ENCODE results near the gene PLSCR4. TPM values are rescaled to one million over a fixed set of nuclear protein-coding genes. Genes with fewer than 3 reads are reported as not detected.

PLSCR4 gene
- total and polyA plus RNA-seq, 12 donors = 17.2 to 155 (median 60.1) TPM

DNA sequence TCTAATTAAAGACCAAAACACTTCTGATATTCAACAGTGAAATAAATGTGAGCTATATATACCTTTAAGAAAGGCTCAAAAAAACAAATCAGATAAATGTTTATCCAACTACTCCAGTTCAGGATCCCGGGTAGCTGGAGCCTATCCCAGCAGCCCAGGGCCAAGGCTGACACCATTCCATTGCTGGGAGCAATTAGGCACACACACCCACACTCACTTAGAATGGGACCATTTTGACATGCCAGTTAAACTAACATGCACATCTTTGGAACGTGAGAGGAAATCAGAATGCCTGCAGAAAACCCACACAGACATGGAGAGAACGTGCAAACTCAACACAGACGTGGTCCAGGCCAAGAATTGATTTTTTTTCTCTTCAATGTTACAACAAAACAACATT lies 30.0 kb upstream of the PLSCR4 start:
- DNase-seq = peak in 1 of 7 donors; percentile 21
- Histone ChIP-seq H3K27me3 (no peaks in the 10 kb centered on the region), H3K27ac (no peak overlapping the region), H3K36me3 (replicated peaks in 1 of 2) (no peaks in the 10 kb centered on the region), H3K9me3 (replicated peaks in 1 of 3) (no peaks in the 10 kb centered on the region), H3K4me3 (no peak overlapping the region), H3K4me1 (replicated peaks in 1 of 2) (peaks cover 0 to 4% of the 10 kb centered on the region in 2 donors)
- TF ChIP-seq POLR2A (IDR thresholded peaks at IDR 0.05) = no peak
- TF ChIP-seq CTCF (IDR thresholded peaks at IDR 0.05) = no peak
- intact Hi-C loops (cut with DNase I) = no loop called here
- WGBS, 4 donors = 50 to 56% (median 55%) methylated on average over 4 of the region's 4 CpGs

- TF ChIP-seq CTCF (IDR thresholded peaks at IDR 0.05) (no peak), POLR2A (IDR thresholded peaks at IDR 0.05) (no peak)
- Histone ChIP-seq H3K36me3 (replicated peaks in 1 of 2) (no peaks in the 10 kb centered on the region), H3K4me1 (replicated peaks in 1 of 2) (peaks cover 4% of the 10 kb centered on the region in 2 donors), H3K27ac (no peak overlapping the region), H3K4me3 (no peak overlapping the region), H3K27me3 (no peaks in the 10 kb centered on the region), H3K9me3 (replicated peaks in 1 of 3) (no peaks in the 10 kb centered on the region)
- 79 to 87% (median 81%) methylated on average over 3 of the region's 3 CpGs for WGBS, 4 donors
- no peak for DNase-seq
- intact Hi-C loops (cut with DNase I) = no loop called here
These were observed 29.0 kb upstream of the PLSCR4 start for GRCh38 chr3:146279951-146280350.

GRCh38 chr3:146279013-146279412 lies 28.1 kb upstream of the PLSCR4 start:
- DNase-seq = no peak
- Histone ChIP-seq H3K27me3 (no peaks in the 10 kb centered on the region), H3K27ac (peak overlapping the region in 1 of 5 donors; percentile 57), H3K9me3 (replicated peaks in 1 of 3) (no peaks in the 10 kb centered on the region), H3K4me1 (replicated peaks in 1 of 2) (peaks cover 4 to 5% of the 10 kb centered on the region in 2 donors), H3K4me3 (no peak overlapping the region), H3K36me3 (replicated peaks in 1 of 2) (no peaks in the 10 kb centered on the region)
- TF ChIP-seq CTCF (IDR thresholded peaks at IDR 0.05) = no peak
- TF ChIP-seq POLR2A (IDR thresholded peaks at IDR 0.05) = no peak
- 84 to 93% (median 88%) methylated on average over 2 of the region's 2 CpGs for WGBS, 4 donors
- intact Hi-C loops (cut with DNase I) = no loop called here

DNA sequence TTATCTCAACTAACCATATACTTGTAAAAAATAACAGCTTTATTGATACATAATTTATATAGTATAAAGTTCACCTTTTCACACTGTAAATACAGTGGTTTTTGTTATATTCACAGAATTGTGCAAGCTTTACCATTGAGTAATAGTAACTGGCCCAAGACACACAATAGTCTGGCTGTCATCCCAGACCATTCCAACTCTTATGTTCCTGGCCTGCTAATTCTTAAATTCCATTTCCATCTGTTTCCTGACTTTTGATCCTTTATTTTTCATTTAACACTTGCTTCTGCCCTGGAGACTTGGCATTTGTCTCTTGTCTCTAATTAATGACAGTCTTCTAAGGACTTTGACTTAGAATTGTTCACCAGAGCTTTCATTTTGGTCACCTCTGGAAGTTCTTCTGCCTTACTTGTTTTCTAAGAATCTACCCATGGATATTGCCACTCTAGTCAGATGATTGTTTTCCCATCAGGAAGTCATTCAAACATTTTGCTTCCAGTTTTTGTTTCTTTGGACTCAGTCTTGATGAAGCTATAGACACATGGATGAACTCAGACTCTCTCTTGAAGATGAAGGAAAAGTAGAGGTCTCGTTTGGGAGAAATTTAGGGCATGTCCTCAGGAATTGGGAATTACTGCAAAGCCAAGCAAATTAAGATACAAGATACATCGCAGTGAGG lies 27.2 kb upstream of the PLSCR4 start:
- intact Hi-C loops (cut with DNase I) = no loop called here
- peaks cover 4 to 5% of the 10 kb centered on the region in 2 donors for H3K4me1 ChIP-seq (replicated peaks in 1 of 2)
- H3K27me3 ChIP-seq = no peaks in the 10 kb centered on the region
- peak in 5 of 7 donors; percentile 21 to 64 (median 27) for DNase-seq
- no peak overlapping the region for H3K4me3 ChIP-seq
- no peaks in the 10 kb centered on the region for H3K36me3 ChIP-seq (replicated peaks in 1 of 2)
- peak overlapping the region in 1 of 5 donors; percentile 57 for H3K27ac ChIP-seq
- TF ChIP-seq CTCF (IDR thresholded peaks at IDR 0.05) (no peak), POLR2A (IDR thresholded peaks at IDR 0.05) (no peak)
- WGBS, 4 donors = 71 to 84% (median 77%) methylated on average over 2 of the region's 2 CpGs
- H3K9me3 ChIP-seq (replicated peaks in 1 of 3) = no peaks in the 10 kb centered on the region

Data from adrenal gland (tissue), 12 donors.